Ishikawa (cell line): ENCODE data around the gene ENC1.

Experiments
- CEBPB ChIP-seq: IDR thresholded peaks from 2 replicates; pipeline ENCODE4 v1.6.1; 2012
- CREB1 ChIP-seq: IDR thresholded peaks from 2 replicates; pipeline ENCODE4 v1.6.1; 2012; ENCODE audit warnings: low read depth
- EGR1 ChIP-seq: IDR thresholded peaks from 2 replicates; pipeline ENCODE4 v1.6.1; 2012
- EP300 ChIP-seq: IDR thresholded peaks from 2 replicates; pipeline ENCODE4 v1.6.1; 2012; ENCODE audit warnings: borderline replicate concordance
- FOXM1 ChIP-seq: IDR thresholded peaks from 2 replicates; pipeline ENCODE4 v1.6.1; 2012; ENCODE audit warnings: low read depth, borderline replicate concordance
- MAX ChIP-seq: IDR thresholded peaks from 2 replicates; pipeline ENCODE4 v1.6.1; 2012
- NFIC ChIP-seq: IDR thresholded peaks from 2 replicates; pipeline ENCODE4 v1.6.1; 2012
- RAD21 ChIP-seq: IDR thresholded peaks from 2 replicates; pipeline ENCODE4 v1.6.1; 2012; ENCODE audit warnings: low read depth
- REST ChIP-seq: IDR thresholded peaks from 2 replicates; pipeline ENCODE4 v1.6.1; 2012; ENCODE audit warnings: low read depth, mild to moderate bottlenecking
- TAF1 ChIP-seq: IDR thresholded peaks from 2 replicates; pipeline ENCODE4 v1.6.1; 2012; ENCODE audit warnings: low read depth, mild to moderate bottlenecking
- TCF12 ChIP-seq: IDR thresholded peaks from 2 replicates; pipeline ENCODE4 v1.6.1; 2012; ENCODE audit warnings: low read depth
- TEAD4 ChIP-seq: IDR thresholded peaks from 2 replicates; pipeline ENCODE4 v1.6.1; 2012
- USF1 ChIP-seq: IDR thresholded peaks from 2 replicates; pipeline ENCODE4 v1.6.1; 2012
- YY1 ChIP-seq: IDR thresholded peaks from 2 replicates; pipeline ENCODE4 v1.6.1; 2012; ENCODE audit warnings: low read depth
- ZBTB7A ChIP-seq: IDR thresholded peaks from 2 replicates; pipeline ENCODE4 v1.6.1; 2012; ENCODE audit warnings: low read depth

The ENC1 gene

GRCh38 chr5:74660140-74660539 is 19.6 kb upstream of the ENC1 start:
- no peak for TF ChIP-seq TEAD4
- TF ChIP-seq REST = no peak
- TF ChIP-seq ZBTB7A = no peak
- TF ChIP-seq RAD21 = no peak
- no peak for TF ChIP-seq EGR1
- no peak for TF ChIP-seq YY1
- TF ChIP-seq FOXM1 = no peak
- no peak for TF ChIP-seq TAF1
- TF ChIP-seq CEBPB = no peak
- TF ChIP-seq MAX = no peak
- no peak for TF ChIP-seq USF1
- no peak for TF ChIP-seq NFIC
- no peak for TF ChIP-seq CREB1
- TF ChIP-seq TCF12 = no peak
- TF ChIP-seq EP300 = no peak

- TF ChIP-seq TCF12 (no peak), EP300 (no peak), REST (peak; percentile 42; the same call in 1 of the 2 replicates), NFIC (no peak), FOXM1 (no peak), MAX (no peak)
These were observed 18.6 kb upstream of the ENC1 start for GRCh38 chr5:74659172-74659571.

- TF ChIP-seq CEBPB (no peak), EGR1 (no peak), ZBTB7A (no peak), CREB1 (no peak), YY1 (no peak)
These were observed 16.6 kb upstream of the ENC1 start for GRCh38 chr5:74657165-74657564.

GRCh38 chr5:74655716-74656115 is 15.2 kb upstream of the ENC1 start:
- no peak for TF ChIP-seq REST
- no peak for TF ChIP-seq YY1
- TF ChIP-seq ZBTB7A = no peak
- no peak for TF ChIP-seq RAD21
- TF ChIP-seq FOXM1 = no peak
- no peak for TF ChIP-seq EGR1
- no peak for TF ChIP-seq MAX
- no peak for TF ChIP-seq TAF1
- no peak for TF ChIP-seq EP300
- TF ChIP-seq CEBPB = no peak
- no peak for TF ChIP-seq TEAD4
- TF ChIP-seq NFIC = no peak
- TF ChIP-seq TCF12 = no peak
- TF ChIP-seq USF1 = no peak

GRCh38 chr5:74655206-74655605 is 14.7 kb upstream of the ENC1 start:
- TF ChIP-seq ZBTB7A (no peak), YY1 (no peak), REST (no peak), TEAD4 (no peak), CREB1 (no peak), TCF12 (no peak), USF1 (no peak), EP300 (no peak), CEBPB (no peak), FOXM1 (no peak), EGR1 (no peak), TAF1 (no peak), NFIC (no peak), MAX (no peak), RAD21 (no peak)
